Endothelial cell of umbilical vein (primary cell): ENCODE results near the gene P3H2. TPM values are rescaled to one million over a fixed set of nuclear protein-coding genes. Genes with fewer than 3 reads are reported as not detected.

Experiments used
- BruUV-seq: library from RNA; stranded (reverse); fragments of 400-500 nt; replicated peaks from 2 replicates; lab custom pipeline; 2021; lab: Mats Ljungman, UMichigan
- CTCF ChIA-PET: fragments of 300-600, 350-600 bp; sonication (Branson Sonifier 250); formaldehyde crosslinking; loops from one replicate; lab custom pipeline; 2021; ENCODE audit warnings: antibody characterized with exemption, inconsistent platforms; lab: Charles Lee
- POLR2A ChIA-PET: fragments of 300-600, 350-600 bp; sonication (Branson Sonifier 250); formaldehyde crosslinking; loops from one replicate; lab custom pipeline; 2021; ENCODE audit warnings: antibody characterized with exemption, inconsistent platforms; lab: Charles Lee
- DNase-seq: peaks from one replicate; pipeline ENCODE4 v3.0.0-alpha.2; 2011; ENCODE audit warnings: low read depth, low spot score
- FAIRE-seq: peaks from 2 replicates; lab custom pipeline; 2011; peaks lifted over from hg19 to GRCh38; lab: Jason Lieb, UNC
- H2AFZ ChIP-seq: 2 replicates; pipeline ENCODE4 v1.6.0; 2012; ENCODE audit warnings: low read depth, low read length, control low read depth, inconsistent platforms
- H3K27ac ChIP-seq: 2 replicates; pipeline ENCODE4 v1.5.1; 2011; ENCODE audit warnings: low read depth, mild to moderate bottlenecking, control low read depth, low read length, moderate library complexity; ENCODE audit not compliant: insufficient read depth
- H3K27me3 ChIP-seq, 2 experiments: 2 replicates each; pipeline versions ENCODE4 v1.6.0 to v1.6.1; 2011; ENCODE audit warnings: low read length in 2 of 2, mixed read lengths in 1 of 2; ENCODE audit not compliant: control insufficient read depth in 2 of 2, insufficient read depth in 2 of 2
- H3K36me3 ChIP-seq, 2 experiments: 2 replicates in 1 of 2; 3 replicates in 1 of 2; pipeline ENCODE4 v1.5.1; 2011; ENCODE audit warnings: low read length in 2 of 2, mild to moderate bottlenecking in 1 of 2, moderate library complexity in 1 of 2; ENCODE audit not compliant: control insufficient read depth in 2 of 2, insufficient read depth in 2 of 2; ENCODE audit errors: extremely low read depth in 1 of 2
- H3K4me1 ChIP-seq: 3 replicates; pipeline ENCODE4 v1.5.1; 2011; ENCODE audit warnings: mild to moderate bottlenecking, low read length; ENCODE audit not compliant: control insufficient read depth, insufficient read depth; ENCODE audit errors: extremely low read depth
- H3K4me2 ChIP-seq: 2 replicates; pipeline ENCODE4 v1.6.1; 2011; ENCODE audit warnings: low read length, control low read depth, mixed read lengths; ENCODE audit not compliant: insufficient read depth
- H3K4me3 ChIP-seq, 3 experiments: fragments of 200-600 bp in 1 of 3; sonication (generic), shearing (Covaris generic) in 1 of 3; replicated peaks in 1 of 3; 2 replicates each; pipeline ENCODE4 v1.5.1; 2011 to 2016; ENCODE audit warnings: control low read depth in 3 of 3, low read length in 3 of 3, mild to moderate bottlenecking in 2 of 3, inconsistent platforms in 1 of 3, low read depth in 1 of 3, moderate library complexity in 1 of 3; ENCODE audit not compliant: insufficient read depth in 1 of 3
- H3K79me2 ChIP-seq: 2 replicates; pipeline ENCODE4 v1.6.0; 2012; ENCODE audit warnings: low read length, inconsistent platforms; ENCODE audit not compliant: control insufficient read depth, insufficient read depth
- H3K9ac ChIP-seq: replicated peaks from 2 replicates; pipeline ENCODE3; 2011; ENCODE audit warnings: low read length, control low read depth; ENCODE audit not compliant: insufficient read depth; ENCODE audit errors: extremely low read depth
- H3K9me1 ChIP-seq: replicated peaks from 3 replicates; pipeline ENCODE4 v1.6.0; 2011; ENCODE audit warnings: mild to moderate bottlenecking, low read length; ENCODE audit not compliant: control insufficient read depth, insufficient read depth; ENCODE audit errors: extremely low read depth
- H3K9me3 ChIP-seq: replicated peaks from 2 replicates; pipeline ENCODE4 v1.5.1; 2012; ENCODE audit warnings: low read length, inconsistent platforms; ENCODE audit not compliant: control insufficient read depth, insufficient read depth
- H4K20me1 ChIP-seq: replicated peaks from 2 replicates; pipeline ENCODE3; 2011; ENCODE audit warnings: mild to moderate bottlenecking, low read length; ENCODE audit not compliant: control insufficient read depth, insufficient read depth; ENCODE audit errors: extremely low read depth
- CTCF ChIP-seq, 2 donors: IDR thresholded peaks; 1 replicate in 1 of 2; 2 replicates in 1 of 2; pipeline ENCODE4 v1.5.1; 2011; ENCODE audit warnings: low read length in 2 of 2, mild to moderate bottlenecking in 2 of 2, moderate library complexity in 2 of 2, control low read depth in 1 of 2, inconsistent platforms in 1 of 2, low read depth in 1 of 2; ENCODE audit not compliant: insufficient read depth in 1 of 2; ENCODE audit errors: extremely low read depth in 1 of 2
- EZH2 ChIP-seq: IDR thresholded peaks from 2 replicates; pipeline ENCODE4 v1.6.1; 2012; ENCODE audit warnings: borderline replicate concordance, low read depth, mild to moderate bottlenecking, moderate library complexity, low read length, inconsistent platforms; ENCODE audit not compliant: severe bottlenecking
- FOS ChIP-seq: IDR thresholded peaks from 2 replicates; pipeline ENCODE4 v1.6.1; 2011; ENCODE audit warnings: mild to moderate bottlenecking, low read length, moderate library complexity, borderline replicate concordance; ENCODE audit not compliant: insufficient read depth
- GATA2 ChIP-seq: IDR thresholded peaks from 2 replicates; pipeline ENCODE4 v1.7.0; 2011; ENCODE audit warnings: low read depth, mild to moderate bottlenecking, moderate library complexity, mixed read lengths, low read length; ENCODE audit not compliant: insufficient read length, insufficient read depth
- JUN ChIP-seq: IDR thresholded peaks from 2 replicates; pipeline ENCODE4 v1.6.1; 2011; ENCODE audit warnings: borderline replicate concordance, low read depth; ENCODE audit not compliant: insufficient read length, insufficient read depth
- MAX ChIP-seq: IDR thresholded peaks from 2 replicates; pipeline ENCODE4 v1.6.1; 2011; ENCODE audit not compliant: insufficient read depth, insufficient read length
- MYC ChIP-seq: IDR thresholded peaks from one replicate; pipeline ENCODE4 v1.6.1; 2011; ENCODE audit warnings: mild to moderate bottlenecking, low read depth, low read length
- POLR2A ChIP-seq: IDR thresholded peaks from 2 replicates; pipeline ENCODE4 v1.6.1; 2012; ENCODE audit warnings: low read depth, mild to moderate bottlenecking, control low read depth, low read length
- POLR2AphosphoS5 ChIP-seq: IDR thresholded peaks from 2 replicates; pipeline ENCODE4 v1.6.1; 2012; ENCODE audit warnings: low read depth, mild to moderate bottlenecking, control low read depth, low read length, moderate library complexity; ENCODE audit not compliant: insufficient read depth
- dilution Hi-C: fragments of 300-500 bp; cut with MboI; formaldehyde crosslinking; loops from one replicate; pipeline ENCODE4 v1.15.0; 2019; ENCODE audit warnings: low sequenced_read_pairs; ENCODE audit not compliant: extremely low pct_ligation_motif_present
- intact Hi-C: fragments of 100-400 bp; cut with micrococcal nuclease; formaldehyde crosslinking; loops from one replicate; pipeline ENCODE4 v1.10.0; 2022
- polyA plus RNA-seq, 4 experiments: library from polyadenylated mRNA; depleted of rRNA in 3 of 4; stranded (reverse) in 3 of 4; unstranded in 1 of 4; fragments of >200 nt; gene quantifications; 2 replicates each; pipeline versions ENCODE4 v1.2.1 to v1.2.3, GENCODE V29; 2011 to 2012; ENCODE audit warnings: missing spikeins in 1 of 4
- total RNA-seq: library from RNA; stranded (reverse); gene quantifications from 2 replicates; pipeline ENCODE4 v1.2.3, GENCODE V29; 2021

The P3H2 gene
- total and polyA plus RNA-seq, 2 donors (not counting 3 experiments of a cell fraction or from before 2014, with no cell fraction given) = 6.6 to 6.8 TPM

- FAIRE-seq = no peak
- no peak overlapping the region for H3K4me2 ChIP-seq
- POLR2A ChIA-PET = no interaction called here
- H3K9me3 ChIP-seq = no peaks in the 10 kb centered on the region
- H3K27me3 ChIP-seq = no peaks in the 10 kb centered on the region
- no peaks in the 10 kb centered on the region for H3K4me1 ChIP-seq
- no peak overlapping the region for H3K27ac ChIP-seq
- H3K36me3 ChIP-seq = no peaks in the 10 kb centered on the region
- no peak overlapping the region for H3K9ac ChIP-seq
- H3K9me1 ChIP-seq = no peaks in the 10 kb centered on the region
- H3K79me2 ChIP-seq = no peaks in the 10 kb centered on the region
- intact Hi-C loops = no loop called here
- CTCF ChIA-PET = interaction anchor here (0.7 to 1.4 kb wide), 5 partner anchors 8 to 122 kb away, joined by 3 to 7 read pairs (median 5); partner anchors contain the start of gene P3H2
- dilution Hi-C loops = no loop called here
- TF ChIP-seq JUN (no peak), GATA2 (no peak), FOS (no peak), CTCF (IDR thresholded peaks at IDR 0.05; ENCODE audit: extremely low read depth in 1 of 2, insufficient read depth in 1 of 2, low read depth in 1 of 2, low read length in 2 of 2) (no peak), MYC (no peak)
- no TSS peak for BruUV-seq
- H2AFZ ChIP-seq = no peak overlapping the region
- no peaks in the 10 kb centered on the region for H4K20me1 ChIP-seq
- no peak for DNase-seq
- H3K4me3 ChIP-seq = no peak overlapping the region
Observed at GRCh38 chr3:190083635-190084034, 37.1 kb downstream of the P3H2 start.

- CTCF ChIA-PET = interaction anchor here (1.4 kb wide), 1 partner anchor 17 kb away, joined by 4 read pairs; no protein-coding TSS in a partner anchor
Observed at GRCh38 chr3:190081389-190081788, 39.3 kb downstream of the P3H2 start.

More at GRCh38 chr3:190081389-190081788, 39.3 kb downstream of the P3H2 start:
- no peak for TF ChIP-seq JUN
- no peak for TF ChIP-seq MYC
- TF ChIP-seq CTCF (IDR thresholded peaks at IDR 0.05; ENCODE audit: extremely low read depth in 1 of 2, insufficient read depth in 1 of 2, low read depth in 1 of 2, low read length in 2 of 2) = no peak
- no peak for TF ChIP-seq GATA2
- TF ChIP-seq POLR2AphosphoS5 = no peak
- TF ChIP-seq MAX = no peak
- no peak for TF ChIP-seq POLR2A
- no peak for TF ChIP-seq FOS
- no peak for TF ChIP-seq EZH2
- Histone ChIP-seq H3K27ac (no peak overlapping the region), H3K9ac (no peak overlapping the region), H3K4me1 (peaks cover 12% of the 10 kb centered on the region), H3K4me3 (no peak overlapping the region), H3K79me2 (no peaks in the 10 kb centered on the region), H4K20me1 (no peaks in the 10 kb centered on the region), H3K4me2 (no peak overlapping the region), H3K9me1 (no peaks in the 10 kb centered on the region), H3K36me3 (no peaks in the 10 kb centered on the region), H3K9me3 (no peaks in the 10 kb centered on the region), H2AFZ (no peak overlapping the region), H3K27me3 (no peaks in the 10 kb centered on the region)
- dilution Hi-C loops = no loop called here
- DNase-seq (no peak), FAIRE-seq (no peak)
- intact Hi-C loops = no loop called here
- BruUV-seq = no TSS peak
- POLR2A ChIA-PET = no interaction called here
